Calu3 (cell line): ENCODE measurements around the gene RBM34. TPM values are rescaled to one million over a fixed set of nuclear protein-coding genes. Genes with fewer than 3 reads are reported as not detected.

Experiments
- BruUV-seq: library from RNA; stranded (reverse); fragments of 400-500 nt; replicated peaks from 2 replicates; lab custom pipeline; 2021; lab: Mats Ljungman, UMichigan
- CTCF ChIA-PET: fragments of 300-600 bp; sonication (Branson Sonifier 250); formaldehyde crosslinking; loops from one replicate; lab custom pipeline; 2022; ENCODE audit warnings: antibody characterized with exemption; lab: Charles Lee
- DNase-seq: peaks from one replicate; pipeline ENCODE4 v3.0.0; 2022
- H3K27ac Mint-ChIP-seq: one replicate; pipeline ENCODE4 v1.8.0; 2022; ENCODE audit warnings: mixed read lengths; ENCODE audit not compliant: unreplicated experiment
- H3K27me3 Mint-ChIP-seq: one replicate; pipeline ENCODE4 v1.8.0; 2022; ENCODE audit warnings: mixed read lengths; ENCODE audit not compliant: unreplicated experiment
- H3K36me3 Mint-ChIP-seq: one replicate; pipeline ENCODE4 v1.8.0; 2022; ENCODE audit warnings: mild to moderate bottlenecking, moderate library complexity, mixed read lengths; ENCODE audit not compliant: insufficient read depth, unreplicated experiment
- H3K4me1 Mint-ChIP-seq: one replicate; pipeline ENCODE4 v1.8.0; 2022; ENCODE audit warnings: mild to moderate bottlenecking, low read depth, mixed read lengths; ENCODE audit not compliant: unreplicated experiment
- H3K4me3 Mint-ChIP-seq: one replicate; pipeline ENCODE4 v1.8.0; 2022; ENCODE audit warnings: mild to moderate bottlenecking, low read depth, moderate library complexity, mixed read lengths; ENCODE audit not compliant: unreplicated experiment
- H3K9me3 Mint-ChIP-seq: one replicate; pipeline ENCODE4 v1.8.0; 2022; ENCODE audit warnings: low read depth, mixed read lengths; ENCODE audit not compliant: unreplicated experiment
- CTCF ChIP-seq: fragments of 200-600 bp; IDR thresholded peaks from one replicate; pipeline ENCODE4 v1.8.0; 2022; ENCODE audit warnings: antibody characterized with exemption; ENCODE audit not compliant: unreplicated experiment
- intact Hi-C: fragments of 100-400 bp; cut with micrococcal nuclease; formaldehyde crosslinking; loops from one replicate; pipeline ENCODE4 v1.10.0; 2022; ENCODE audit not compliant: unreplicated experiment
- total RNA-seq: library from RNA; stranded (reverse); gene quantifications from 2 replicates; pipeline ENCODE4 v1.2.3, GENCODE V29; 2022

Gene RBM34
- total RNA-seq, 1 experiment from 2014 or later, result 79.8 TPM

DNA sequence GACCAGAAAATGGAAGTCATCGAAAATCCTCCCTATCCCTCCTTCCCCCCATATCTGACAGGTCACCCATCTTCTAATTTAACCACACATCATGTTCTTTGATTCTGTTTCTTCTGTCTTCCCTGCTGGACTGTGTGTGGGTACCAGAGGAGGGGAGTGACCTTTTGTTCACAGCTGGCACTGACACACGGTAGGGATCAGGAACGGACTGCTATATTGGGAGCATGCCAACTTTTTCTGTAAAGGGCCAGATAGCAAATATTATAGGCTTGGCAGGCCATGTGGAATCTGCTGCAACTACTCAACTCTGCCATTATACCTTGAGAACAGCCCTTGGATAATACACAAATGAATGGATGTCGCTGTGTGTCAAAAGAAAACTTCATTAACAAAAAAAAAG, 24.9 kb downstream of the RBM34 start:
- H3K27me3 Mint-ChIP-seq, result no peaks in the 10 kb centered on the region
- no peak overlapping the region for H3K4me3 Mint-ChIP-seq
- intact Hi-C loops, result no loop called here
- no TSS peak for BruUV-seq
- CTCF ChIA-PET, result no interaction called here
- TF ChIP-seq CTCF, result no peak
- DNase-seq, result no peak
- no peaks in the 10 kb centered on the region for H3K9me3 Mint-ChIP-seq
- H3K27ac Mint-ChIP-seq, result no peak overlapping the region
- no peaks in the 10 kb centered on the region for H3K4me1 Mint-ChIP-seq
- peaks cover 39% of the 10 kb centered on the region for H3K36me3 Mint-ChIP-seq

GRCh38 chr1:235134171-235134570, 26.9 kb downstream of the RBM34 start:
- peaks cover 41% of the 10 kb centered on the region for H3K36me3 Mint-ChIP-seq
- BruUV-seq, result no TSS peak

GRCh38 chr1:235133086-235133485, 28.0 kb downstream of the RBM34 start:
- Mint-ChIP-seq H3K4me3 (no peak overlapping the region), H3K36me3 (peaks cover 52% of the 10 kb centered on the region), H3K4me1 (no peaks in the 10 kb centered on the region), H3K9me3 (no peaks in the 10 kb centered on the region), H3K27me3 (no peaks in the 10 kb centered on the region), H3K27ac (no peak overlapping the region)
- CTCF ChIA-PET, result no interaction called here
- TF ChIP-seq CTCF, result no peak
- no peak for DNase-seq
- no TSS peak for BruUV-seq
- intact Hi-C loops, result no loop called here

More at GRCh38 chr1:235134171-235134570, 26.9 kb downstream of the RBM34 start:
- intact Hi-C loops, result no loop called here
- H3K4me3 Mint-ChIP-seq, result no peak overlapping the region
- no peak overlapping the region for H3K27ac Mint-ChIP-seq
- CTCF ChIA-PET, result no interaction called here
- DNase-seq, result no peak
- H3K9me3 Mint-ChIP-seq, result no peaks in the 10 kb centered on the region
- H3K27me3 Mint-ChIP-seq, result no peaks in the 10 kb centered on the region
- TF ChIP-seq CTCF, result no peak
- no peaks in the 10 kb centered on the region for H3K4me1 Mint-ChIP-seq

DNA sequence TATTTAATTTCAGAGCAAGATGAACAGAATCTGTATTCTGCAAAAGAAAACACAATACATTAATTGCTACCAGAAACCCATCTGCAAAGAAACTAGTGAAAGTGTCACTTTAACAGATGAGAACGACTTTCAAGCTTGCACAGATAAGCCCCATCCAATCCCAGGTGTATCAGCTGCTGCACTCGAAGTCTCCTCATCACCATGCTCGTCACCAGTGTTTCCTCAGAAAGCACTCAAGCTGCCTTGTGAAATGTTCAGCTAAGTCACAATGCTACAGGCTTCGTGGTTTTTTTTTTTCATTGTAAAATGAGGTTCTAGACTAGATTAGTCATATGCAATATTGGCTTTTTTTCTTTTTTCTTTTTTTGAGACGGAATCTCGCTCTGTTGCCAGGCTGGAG, 29.1 kb downstream of the RBM34 start:
- Mint-ChIP-seq H3K27ac (no peak overlapping the region), H3K4me1 (no peaks in the 10 kb centered on the region)
- intact Hi-C loops, result no loop called here

More for the DNA sequence above, 29.1 kb downstream of the RBM34 start:
- BruUV-seq, result no TSS peak
- Mint-ChIP-seq H3K27me3 (no peaks in the 10 kb centered on the region), H3K9me3 (no peaks in the 10 kb centered on the region), H3K4me3 (no peak overlapping the region), H3K36me3 (peaks cover 53% of the 10 kb centered on the region)
- no peak for TF ChIP-seq CTCF
- DNase-seq, result no peak
- CTCF ChIA-PET, result no interaction called here
